Smooth muscle cell (in vitro differentiated cells): Measurements from ENCODE around the gene MIER2. TPM values are rescaled to one million over a fixed set of nuclear protein-coding genes. Genes with fewer than 3 reads are reported as not detected.

Experiments used
- DNase-seq: peaks from one replicate; lab custom pipeline; 2025; ENCODE audit not compliant: unreplicated experiment; lab: John Stamatoyannopoulos, UW
- H2AFZ ChIP-seq: fragments of 200-600 bp; sonication (generic); 2 replicates; pipeline ENCODE4 v1.6.0; 2016; ENCODE audit warnings: antibody characterized with exemption, low read depth, mild to moderate bottlenecking
- H3F3A ChIP-seq: fragments of 200-600 bp; sonication (generic); 2 replicates; pipeline ENCODE4 v1.6.0; 2017; ENCODE audit warnings: antibody characterized with exemption, low read depth
- H3K27ac ChIP-seq: fragments of 200-600 bp; sonication (generic); 2 replicates; pipeline ENCODE4 v1.5.1; 2016; ENCODE audit warnings: low read depth, mild to moderate bottlenecking
- H3K27me3 ChIP-seq: fragments of 200-600 bp; sonication (generic); 2 replicates; pipeline ENCODE4 v1.6.1; 2016; ENCODE audit warnings: low read depth, mild to moderate bottlenecking
- H3K36me3 ChIP-seq: fragments of 200-600 bp; sonication (generic); 2 replicates; pipeline ENCODE4 v1.5.1; 2016; ENCODE audit warnings: low read depth
- H3K4me1 ChIP-seq: fragments of 200-600 bp; sonication (generic); 2 replicates; pipeline ENCODE4 v1.5.1; 2016; ENCODE audit warnings: low read depth
- H3K4me2 ChIP-seq: fragments of 200-600 bp; sonication (generic); 2 replicates; pipeline ENCODE4 v1.6.0; 2016; ENCODE audit warnings: mild to moderate bottlenecking
- H3K4me3 ChIP-seq: fragments of 200-600 bp; sonication (generic); 2 replicates; pipeline ENCODE4 v1.5.1; 2016; ENCODE audit warnings: mild to moderate bottlenecking
- H3K79me2 ChIP-seq: fragments of 200-600 bp; sonication (generic); 2 replicates; pipeline ENCODE4 v1.6.0; 2016; ENCODE audit warnings: low read depth, mild to moderate bottlenecking
- H3K9ac ChIP-seq: fragments of 200-600 bp; sonication (generic); 2 replicates; pipeline ENCODE4 v1.6.0; 2016; ENCODE audit warnings: low read depth
- H3K9me3 ChIP-seq: fragments of 200-600 bp; sonication (generic); replicated peaks from 2 replicates; pipeline ENCODE4 v1.5.1; 2016; ENCODE audit warnings: low read depth
- H4K20me1 ChIP-seq: fragments of 200-600 bp; sonication (generic); 2 replicates; pipeline ENCODE4 v1.6.0; 2016; ENCODE audit warnings: low read depth
- whole genome bisulfite sequencing: methylation state at CpG from one replicate; pipeline ENCODE4 v1.1.7; 2016; ENCODE audit warnings: low lambda C conversion rate; 5-methylcytosine and 5-hydroxymethylcytosine counted together
- polyA plus RNA-seq: library from polyadenylated mRNA; unstranded; fragments of >200 nt; fragmentation: Nextera tagmentation; extraction: Ambion mirVana; gene quantifications from 2 replicates; pipeline ENCODE4 v1.2.1, GENCODE V29; 2016
- total RNA-seq: library from RNA; depleted of rRNA; stranded (reverse); fragments of >200 nt; gene quantifications from 2 replicates; pipeline ENCODE4 v1.2.3, GENCODE V29; 2014
- TF ChIP-seq, protein P1 (sequence below): fragments of 200-600 bp; sonication (generic); IDR thresholded peaks from 2 replicates; pipeline ENCODE4 v1.5.1; 2017; ENCODE audit warnings: borderline replicate concordance, mild to moderate bottlenecking, antibody characterized with exemption; ENCODE audit not compliant: insufficient read depth, poor library complexity, severe bottlenecking

MIER2 gene
- total and polyA plus RNA-seq, 2 experiments from 2014 or later: 12.7 to 79.7 TPM

- H3K9ac ChIP-seq: no peak overlapping the region
- no peaks in the 10 kb centered on the region for H3K9me3 ChIP-seq
- H3F3A ChIP-seq: no peaks in the 10 kb centered on the region
- no peak overlapping the region for H3K27ac ChIP-seq
- peaks cover 20% of the 10 kb centered on the region for H3K4me1 ChIP-seq
- no peak overlapping the region for H3K4me2 ChIP-seq
- H3K4me3 ChIP-seq: no peak overlapping the region
- DNase-seq: no peak
- WGBS: 82% methylated on average over 10 of the region's 10 CpGs
- TF ChIP-seq, protein P1, sequence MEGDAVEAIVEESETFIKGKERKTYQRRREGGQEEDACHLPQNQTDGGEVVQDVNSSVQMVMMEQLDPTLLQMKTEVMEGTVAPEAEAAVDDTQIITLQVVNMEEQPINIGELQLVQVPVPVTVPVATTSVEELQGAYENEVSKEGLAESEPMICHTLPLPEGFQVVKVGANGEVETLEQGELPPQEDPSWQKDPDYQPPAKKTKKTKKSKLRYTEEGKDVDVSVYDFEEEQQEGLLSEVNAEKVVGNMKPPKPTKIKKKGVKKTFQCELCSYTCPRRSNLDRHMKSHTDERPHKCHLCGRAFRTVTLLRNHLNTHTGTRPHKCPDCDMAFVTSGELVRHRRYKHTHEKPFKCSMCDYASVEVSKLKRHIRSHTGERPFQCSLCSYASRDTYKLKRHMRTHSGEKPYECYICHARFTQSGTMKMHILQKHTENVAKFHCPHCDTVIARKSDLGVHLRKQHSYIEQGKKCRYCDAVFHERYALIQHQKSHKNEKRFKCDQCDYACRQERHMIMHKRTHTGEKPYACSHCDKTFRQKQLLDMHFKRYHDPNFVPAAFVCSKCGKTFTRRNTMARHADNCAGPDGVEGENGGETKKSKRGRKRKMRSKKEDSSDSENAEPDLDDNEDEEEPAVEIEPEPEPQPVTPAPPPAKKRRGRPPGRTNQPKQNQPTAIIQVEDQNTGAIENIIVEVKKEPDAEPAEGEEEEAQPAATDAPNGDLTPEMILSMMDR: no peak
- H3K27me3 ChIP-seq: no peaks in the 10 kb centered on the region
- H3K36me3 ChIP-seq: no peaks in the 10 kb centered on the region
- no peak overlapping the region for H2AFZ ChIP-seq
- peaks cover 99% of the 10 kb centered on the region for H3K79me2 ChIP-seq
- H4K20me1 ChIP-seq: peaks cover 90% of the 10 kb centered on the region
Measured at GRCh38 chr19:339262-339887, 5.2 kb downstream of the MIER2 start.

GRCh38 chr19:338421-338820 is 6.2 kb downstream of the MIER2 start:
- TF ChIP-seq, protein P1: no peak
- 93% methylated on average over 5 of the region's 5 CpGs for WGBS
- no peak for DNase-seq
- Histone ChIP-seq H3K4me1 (peaks cover 18% of the 10 kb centered on the region), H2AFZ (no peak overlapping the region), H3K9ac (no peak overlapping the region), H3K9me3 (no peaks in the 10 kb centered on the region), H4K20me1 (peaks cover 96% of the 10 kb centered on the region), H3K27ac (no peak overlapping the region), H3F3A (no peaks in the 10 kb centered on the region), H3K4me2 (no peak overlapping the region), H3K79me2 (peaks cover 96% of the 10 kb centered on the region), H3K36me3 (no peaks in the 10 kb centered on the region), H3K4me3 (no peak overlapping the region), H3K27me3 (no peaks in the 10 kb centered on the region)

DNA sequence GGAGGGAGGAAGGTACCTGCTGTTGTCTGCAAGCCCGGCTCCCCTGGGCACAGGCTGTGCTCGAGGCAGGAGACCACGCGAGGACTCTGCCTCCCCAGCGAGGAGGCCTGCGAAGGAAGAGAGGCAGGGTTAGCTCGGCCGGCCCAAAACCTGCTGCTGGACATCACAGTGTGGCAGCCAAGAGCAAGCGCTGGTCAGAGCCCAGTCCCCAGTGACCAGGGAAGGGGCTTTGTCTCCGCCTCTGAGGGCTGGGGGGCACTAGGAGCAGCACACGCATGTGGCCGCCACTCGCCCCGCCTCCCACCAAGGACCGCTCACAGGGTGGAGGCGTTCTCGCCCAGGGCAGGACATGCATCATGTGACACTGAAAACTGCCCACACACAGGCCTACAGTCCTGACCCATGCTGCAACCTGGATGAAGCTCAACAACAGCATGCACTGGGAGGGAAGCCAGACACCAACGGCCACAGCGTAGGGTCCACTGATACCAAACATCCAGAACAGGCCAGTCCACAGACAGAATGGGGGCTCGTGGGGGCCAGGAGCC is 8.5 kb downstream of the MIER2 start:
- Histone ChIP-seq H3K79me2 (peaks cover 85% of the 10 kb centered on the region), H3K4me3 (no peak overlapping the region), H3K36me3 (no peaks in the 10 kb centered on the region), H3K27ac (no peak overlapping the region), H4K20me1 (peaks cover 85% of the 10 kb centered on the region), H3K4me2 (no peak overlapping the region), H2AFZ (no peak overlapping the region), H3K4me1 (no peaks in the 10 kb centered on the region), H3F3A (no peaks in the 10 kb centered on the region), H3K9me3 (no peaks in the 10 kb centered on the region), H3K27me3 (no peaks in the 10 kb centered on the region), H3K9ac (no peak overlapping the region)
- TF ChIP-seq, protein P1: no peak
- WGBS: 95% methylated on average over 20 of the region's 20 CpGs
- DNase-seq: no peak

DNA sequence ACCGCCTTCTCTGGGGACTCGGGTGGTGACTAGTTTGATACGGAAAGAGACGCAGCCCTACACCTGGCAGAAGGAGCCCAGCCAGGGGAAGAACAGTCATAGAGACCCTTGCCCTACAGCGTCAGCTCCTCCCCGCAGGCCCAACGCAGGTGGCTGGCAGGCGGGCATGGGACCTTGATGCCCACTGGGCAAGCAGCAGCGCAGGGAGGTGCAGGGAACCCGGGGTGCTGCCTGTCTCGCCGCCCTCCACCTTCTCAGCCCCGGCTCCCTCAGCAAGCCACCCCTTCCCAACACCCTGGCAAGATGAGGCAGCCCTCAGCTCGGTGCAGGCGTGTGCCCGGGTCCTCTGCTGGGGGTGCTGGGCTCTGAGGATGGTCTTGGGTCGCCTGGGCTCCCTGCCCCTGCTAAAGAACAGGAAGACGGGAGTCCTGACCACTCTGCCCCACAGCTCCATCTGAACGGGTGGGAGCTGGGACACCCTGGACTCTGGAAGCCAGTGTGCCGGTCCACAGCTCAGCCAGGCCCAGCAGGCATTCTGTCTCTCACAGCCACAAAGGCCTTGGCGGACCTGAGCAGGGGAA is 9.0 kb downstream of the MIER2 start:
- no peaks in the 10 kb centered on the region for H3F3A ChIP-seq
- DNase-seq: no peak
- H3K79me2 ChIP-seq: peaks cover 85% of the 10 kb centered on the region
- H3K9me3 ChIP-seq: no peaks in the 10 kb centered on the region
- H3K27me3 ChIP-seq: no peaks in the 10 kb centered on the region
- H3K4me2 ChIP-seq: no peak overlapping the region
- TF ChIP-seq, protein P1: no peak
- no peak overlapping the region for H2AFZ ChIP-seq
- WGBS: 93% methylated on average over 21 of the region's 21 CpGs
- no peak overlapping the region for H3K9ac ChIP-seq
- H3K27ac ChIP-seq: no peak overlapping the region
- no peak overlapping the region for H3K4me3 ChIP-seq
- peaks cover 82% of the 10 kb centered on the region for H4K20me1 ChIP-seq
- H3K4me1 ChIP-seq: no peaks in the 10 kb centered on the region
- H3K36me3 ChIP-seq: no peaks in the 10 kb centered on the region
